NCI-H446 treated with DMSO at 0.1 percent for 48 hours (cell line): ENCODE measurements around the gene PODNL1.
"Not testable (repeated sequence)": the region's sequence is repeated elsewhere in the genome, so short reads cannot be mapped to it uniquely, and the experiment has no call there.

Experiments used
- DNase-seq: peaks from one replicate; lab custom pipeline; 2025; lab: John Stamatoyannopoulos, UW

The PODNL1 gene

GRCh38 chr19:13938301-13939064, at the start of gene PODNL1:
Gene PODNL1, minus strand, starts transcription at chr19:13938417. Its CDS starts 236 bp downstream, at chr19:13938181.
- DNase-seq, result no peak

GRCh38 chr19:13987101-13987890, 49.1 kb upstream of the PODNL1 start:
- DNase-seq, result no peak

- no peak for DNase-seq
Measured at GRCh38 chr19:13986348-13986904, 48.2 kb upstream of the PODNL1 start.

GRCh38 chr19:13985771-13986347, 47.6 kb upstream of the PODNL1 start:
- no peak for DNase-seq

- DNase-seq, result no peak
Measured at GRCh38 chr19:13984875-13985741, 46.9 kb upstream of the PODNL1 start.

- DNase-seq, result no peak
Measured at GRCh38 chr19:13984186-13984585, 46.0 kb upstream of the PODNL1 start.

GRCh38 chr19:13983213-13983889, 45.1 kb upstream of the PODNL1 start:
- no peak for DNase-seq

GRCh38 chr19:13982773-13983172, 44.6 kb upstream of the PODNL1 start:
- no peak for DNase-seq

- no peak for DNase-seq
Measured at GRCh38 chr19:13981988-13982501, 43.8 kb upstream of the PODNL1 start.

GRCh38 chr19:13981467-13981866, 43.2 kb upstream of the PODNL1 start:
- DNase-seq, result no peak

GRCh38 chr19:13981021-13981420, 42.8 kb upstream of the PODNL1 start:
- DNase-seq, result no peak

- DNase-seq, result no peak
Measured at GRCh38 chr19:13980340-13980739, 42.1 kb upstream of the PODNL1 start.

- DNase-seq, result no peak
Measured at GRCh38 chr19:13979686-13980085, 41.5 kb upstream of the PODNL1 start.

GRCh38 chr19:13979244-13979615, 41.0 kb upstream of the PODNL1 start:
- DNase-seq, result no peak

- DNase-seq, result no peak
Measured at GRCh38 chr19:13978351-13979243, 40.4 kb upstream of the PODNL1 start.

- no peak for DNase-seq
Measured at GRCh38 chr19:13977803-13978202, 39.6 kb upstream of the PODNL1 start.

- no peak for DNase-seq
Measured at GRCh38 chr19:13976446-13976845, 38.2 kb upstream of the PODNL1 start.

GRCh38 chr19:13975870-13976269, 37.7 kb upstream of the PODNL1 start:
- DNase-seq, result no peak

GRCh38 chr19:13974073-13974472, 35.9 kb upstream of the PODNL1 start:
- no peak for DNase-seq

GRCh38 chr19:13973479-13973878, 35.3 kb upstream of the PODNL1 start:
- not testable (repeated sequence) for DNase-seq
